Brain microvascular endothelial cell (primary cell): ENCODE data around the gene NDUFC2.
"Not testable (repeated sequence)": the region's sequence is repeated elsewhere in the genome, so short reads cannot be mapped to it uniquely, and the experiment has no call there.

ENCODE experiments used
- DNase-seq: peaks from one replicate; pipeline ENCODE4 v3.0.0-alpha.2; 2020
- H3K27ac ChIP-seq: fragments of 250-450 bp; sonication (Bioruptor Pico); 2 replicates; pipeline ENCODE4 v1.5.1; 2020; ENCODE audit warnings: mild to moderate bottlenecking, moderate library complexity
- H3K27me3 ChIP-seq: fragments of 250-450 bp; sonication (Bioruptor Pico); replicated peaks from 2 replicates; pipeline ENCODE4 v1.5.1; 2020; ENCODE audit warnings: mild to moderate bottlenecking
- H3K36me3 ChIP-seq: fragments of 250-450 bp; sonication (Bioruptor Pico); replicated peaks from 2 replicates; pipeline ENCODE4 v1.5.1; 2020; ENCODE audit warnings: mild to moderate bottlenecking
- H3K4me3 ChIP-seq: 2 replicates; pipeline ENCODE4 v1.5.1; 2011; ENCODE audit warnings: low read depth, mild to moderate bottlenecking, control low read depth, low read length, moderate library complexity
- in situ Hi-C: cut with HindIII; loops from 2 replicates; pipeline ENCODE4 v1.10.0; 2017; ENCODE audit warnings: low sequenced_read_pairs, low pct_ligation_motif_present
- TF ChIP-seq, protein P1 (sequence below): IDR thresholded peaks from 2 replicates; pipeline ENCODE4 v1.5.1; 2011; ENCODE audit warnings: low read depth, mild to moderate bottlenecking, moderate library complexity, low read length, control low read depth, inconsistent platforms; ENCODE audit errors: missing control alignments

The NDUFC2 gene

GRCh38 chr11:78097666-78098385 is 18.2 kb upstream of the NDUFC2 start:
- Histone ChIP-seq H3K27me3 (no peaks in the 10 kb centered on the region), H3K27ac (no peak overlapping the region), H3K4me3 (no peak overlapping the region), H3K36me3 (peaks cover 10% of the 10 kb centered on the region)
- TF ChIP-seq, protein P1, sequence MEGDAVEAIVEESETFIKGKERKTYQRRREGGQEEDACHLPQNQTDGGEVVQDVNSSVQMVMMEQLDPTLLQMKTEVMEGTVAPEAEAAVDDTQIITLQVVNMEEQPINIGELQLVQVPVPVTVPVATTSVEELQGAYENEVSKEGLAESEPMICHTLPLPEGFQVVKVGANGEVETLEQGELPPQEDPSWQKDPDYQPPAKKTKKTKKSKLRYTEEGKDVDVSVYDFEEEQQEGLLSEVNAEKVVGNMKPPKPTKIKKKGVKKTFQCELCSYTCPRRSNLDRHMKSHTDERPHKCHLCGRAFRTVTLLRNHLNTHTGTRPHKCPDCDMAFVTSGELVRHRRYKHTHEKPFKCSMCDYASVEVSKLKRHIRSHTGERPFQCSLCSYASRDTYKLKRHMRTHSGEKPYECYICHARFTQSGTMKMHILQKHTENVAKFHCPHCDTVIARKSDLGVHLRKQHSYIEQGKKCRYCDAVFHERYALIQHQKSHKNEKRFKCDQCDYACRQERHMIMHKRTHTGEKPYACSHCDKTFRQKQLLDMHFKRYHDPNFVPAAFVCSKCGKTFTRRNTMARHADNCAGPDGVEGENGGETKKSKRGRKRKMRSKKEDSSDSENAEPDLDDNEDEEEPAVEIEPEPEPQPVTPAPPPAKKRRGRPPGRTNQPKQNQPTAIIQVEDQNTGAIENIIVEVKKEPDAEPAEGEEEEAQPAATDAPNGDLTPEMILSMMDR, result no peak
- DNase-seq, result no peak
- in situ Hi-C loops, result no loop called here

GRCh38 chr11:78094250-78094649 is 14.6 kb upstream of the NDUFC2 start:
- Histone ChIP-seq H3K4me3 (no peak overlapping the region), H3K27me3 (no peaks in the 10 kb centered on the region), H3K36me3 (no peaks in the 10 kb centered on the region), H3K27ac (no peak overlapping the region)
- in situ Hi-C loops, result no loop called here
- no peak for DNase-seq
- TF ChIP-seq, protein P1, result no peak

DNA sequence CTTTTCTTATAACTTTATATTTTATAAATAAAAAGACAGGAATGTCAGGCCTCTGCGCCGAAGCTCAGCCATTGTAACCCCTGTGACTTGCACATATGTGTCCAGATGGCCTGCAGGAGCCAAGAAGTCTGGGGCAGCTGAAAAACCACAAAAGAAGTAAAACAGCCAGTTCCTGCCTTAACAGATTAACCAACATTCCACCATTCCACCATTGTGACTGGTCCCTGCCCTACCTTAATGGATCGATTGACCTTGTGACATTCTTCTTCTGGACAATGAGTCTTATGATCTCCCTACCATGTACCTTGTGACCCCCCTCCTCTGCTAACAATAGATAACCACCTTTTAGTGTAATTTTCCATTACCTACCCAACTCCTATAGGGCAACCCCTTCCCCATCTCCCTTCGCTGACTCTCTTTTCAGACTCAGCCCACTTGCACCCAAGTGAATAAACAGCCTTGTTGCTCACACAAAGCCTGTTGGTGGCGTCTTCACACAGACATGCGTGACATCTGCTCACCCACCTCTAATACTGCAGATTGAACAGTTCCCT is 6.9 kb upstream of the NDUFC2 start:
- in situ Hi-C loops, H3K27me3 ChIP-seq, DNase-seq, H3K4me3 ChIP-seq, H3K27ac ChIP-seq, H3K36me3 ChIP-seq: not testable (repeated sequence)

DNA sequence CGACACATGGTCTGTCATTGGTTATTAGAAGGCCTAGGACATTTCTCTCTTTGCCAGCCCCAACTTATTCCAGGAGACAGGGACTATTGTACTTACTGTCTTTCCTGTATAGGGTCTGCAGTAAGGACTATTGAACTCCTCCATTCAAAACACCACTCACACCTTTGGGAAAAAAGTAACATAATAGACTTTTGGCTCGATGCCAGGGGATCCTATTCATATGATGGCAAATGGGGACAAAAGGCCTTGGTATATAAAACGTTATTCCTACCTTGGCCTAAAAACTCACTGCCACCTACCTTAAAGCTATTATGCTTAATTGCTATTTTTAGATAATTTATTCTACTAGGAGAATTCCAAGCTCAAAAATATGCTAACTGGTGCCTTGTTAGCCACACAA is 6.3 kb upstream of the NDUFC2 start:
- DNase-seq, result no peak
- TF ChIP-seq, protein P1, result no peak
- in situ Hi-C loops, result no loop called here
- no peaks in the 10 kb centered on the region for H3K36me3 ChIP-seq
- H3K27me3 ChIP-seq, result no peaks in the 10 kb centered on the region
- H3K27ac ChIP-seq, result no peak overlapping the region
- H3K4me3 ChIP-seq, result no peak overlapping the region

- DNase-seq, H3K4me3 ChIP-seq, H3K27ac ChIP-seq, H3K36me3 ChIP-seq, H3K27me3 ChIP-seq, in situ Hi-C loops: not testable (repeated sequence)
Observed at GRCh38 chr11:78084506-78084905, 4.8 kb upstream of the NDUFC2 start.

DNA sequence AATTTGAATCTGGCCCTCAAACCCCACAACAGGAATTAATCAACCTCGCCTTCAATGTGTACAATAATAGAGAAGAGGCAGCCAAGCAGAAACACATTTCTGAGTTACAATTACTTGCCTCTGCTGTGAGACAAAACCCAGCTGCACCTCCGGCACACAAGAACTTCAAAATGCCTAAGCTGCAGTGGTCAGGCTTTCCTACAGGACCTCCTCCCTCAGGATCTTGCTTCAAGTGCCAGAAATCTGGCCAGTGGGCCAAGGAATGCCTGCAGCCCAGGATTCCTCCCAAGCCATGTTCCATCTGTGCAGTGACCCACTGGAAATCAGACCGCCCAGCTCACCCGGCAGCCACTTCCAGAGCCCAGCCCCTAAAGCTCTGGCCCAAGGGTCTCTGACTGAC is 3.4 kb upstream of the NDUFC2 start:
- DNase-seq, result no peak
- no peak overlapping the region for H3K4me3 ChIP-seq
- H3K27ac ChIP-seq, result no peak overlapping the region
- H3K36me3 ChIP-seq, result no peaks in the 10 kb centered on the region
- TF ChIP-seq, protein P1, result no peak
- in situ Hi-C loops, result no loop called here
- H3K27me3 ChIP-seq, result no peaks in the 10 kb centered on the region

- no peak for DNase-seq
- TF ChIP-seq, protein P1, result no peak
- no peaks in the 10 kb centered on the region for H3K27me3 ChIP-seq
- H3K36me3 ChIP-seq, result no peaks in the 10 kb centered on the region
- H3K4me3 ChIP-seq, result no peak overlapping the region
- in situ Hi-C loops, result no loop called here
- no peak overlapping the region for H3K27ac ChIP-seq
Observed at GRCh38 chr11:78082146-78082545, 2.5 kb upstream of the NDUFC2 start.
